Muscle layer of duodenum (tissue), 2 donors: ENCODE measurements around the gene FSD1.

ENCODE experiments used
- H3K27ac ChIP-seq: one replicate; pipeline ENCODE4 v1.7.0; 2013; ENCODE audit warnings: mild to moderate bottlenecking, low read length
- H3K27me3 ChIP-seq: one replicate; pipeline ENCODE4 v1.7.0; 2013; ENCODE audit warnings: low read depth, mild to moderate bottlenecking, control low read depth, low read length
- H3K36me3 ChIP-seq, 2 donors: one replicate each; pipeline ENCODE4 v1.7.0; 2013; ENCODE audit warnings: low read length in 2 of 2, control low read depth in 1 of 2, mild to moderate bottlenecking in 1 of 2; ENCODE audit not compliant: insufficient read depth in 2 of 2, control insufficient read depth in 1 of 2
- H3K4me1 ChIP-seq, 2 donors: one replicate each; pipeline ENCODE4 v1.7.0; 2013; ENCODE audit warnings: low read length in 2 of 2, mild to moderate bottlenecking in 2 of 2, control low read depth in 1 of 2, moderate library complexity in 1 of 2; ENCODE audit not compliant: insufficient read depth in 2 of 2, control insufficient read depth in 1 of 2
- H3K4me3 ChIP-seq, 2 donors: one replicate each; pipeline ENCODE4 v1.7.0; 2013; ENCODE audit warnings: low read length in 2 of 2, low read depth in 1 of 2, mild to moderate bottlenecking in 1 of 2
- H3K9me3 ChIP-seq, 2 donors: one replicate each; pipeline ENCODE4 v1.7.0; 2013; ENCODE audit warnings: low read length in 2 of 2, control low read depth in 1 of 2, mild to moderate bottlenecking in 1 of 2; ENCODE audit not compliant: control insufficient read depth in 1 of 2
- donor health status: healthy.

Gene FSD1

GRCh38 chr19:4304538-4305256 lies at the start of gene FSD1:
Gene FSD1 (plus strand): TSS chr19:4304598. CDS start chr19:4304747, 149 bp downstream.
- Histone ChIP-seq H3K4me3 (peak within 1 kb of the TSS in 1 of 2 donors; percentile 44), H3K36me3 (no peaks in the 10 kb centered on the region), H3K4me1 (peaks cover 0 to 8% of the 10 kb centered on the region in 2 donors), H3K27me3 (peaks cover 4% of the 10 kb centered on the region), H3K9me3 (no peaks in the 10 kb centered on the region), H3K27ac (no peak within 1 kb of the TSS)

GRCh38 chr19:4256563-4256962 lies 47.8 kb upstream of the FSD1 start:
- no peaks in the 10 kb centered on the region for H3K27me3 ChIP-seq
- no peak overlapping the region for H3K4me3 ChIP-seq
- no peaks in the 10 kb centered on the region for H3K4me1 ChIP-seq
- H3K36me3 ChIP-seq: peaks cover 25 to 85% of the 10 kb centered on the region in 2 donors
- H3K9me3 ChIP-seq: peaks cover 5 to 10% of the 10 kb centered on the region in 2 donors
- no peak overlapping the region for H3K27ac ChIP-seq

GRCh38 chr19:4257025-4257424 lies 47.4 kb upstream of the FSD1 start:
- Histone ChIP-seq H3K27ac (no peak overlapping the region), H3K4me3 (no peak overlapping the region), H3K4me1 (no peaks in the 10 kb centered on the region), H3K9me3 (peaks cover 5 to 10% of the 10 kb centered on the region in 2 donors), H3K27me3 (no peaks in the 10 kb centered on the region), H3K36me3 (peaks cover 21 to 85% of the 10 kb centered on the region in 2 donors)

- H3K27me3 ChIP-seq: no peaks in the 10 kb centered on the region
- peaks cover 5 to 10% of the 10 kb centered on the region in 2 donors for H3K9me3 ChIP-seq
- no peak overlapping the region for H3K4me3 ChIP-seq
- peaks cover 16 to 89% of the 10 kb centered on the region in 2 donors for H3K36me3 ChIP-seq
- no peaks in the 10 kb centered on the region for H3K4me1 ChIP-seq
- no peak overlapping the region for H3K27ac ChIP-seq
Observed at GRCh38 chr19:4258181-4258580, 46.2 kb upstream of the FSD1 start.

- H3K4me1 ChIP-seq: no peaks in the 10 kb centered on the region
- H3K4me3 ChIP-seq: no peak overlapping the region
- H3K27ac ChIP-seq: no peak overlapping the region
- peaks cover 5 to 7% of the 10 kb centered on the region in 2 donors for H3K9me3 ChIP-seq
- peaks cover 10 to 83% of the 10 kb centered on the region in 2 donors for H3K36me3 ChIP-seq
- H3K27me3 ChIP-seq: no peaks in the 10 kb centered on the region
Observed at GRCh38 chr19:4260613-4261191, 43.7 kb upstream of the FSD1 start.

GRCh38 chr19:4264812-4265211 lies 39.6 kb upstream of the FSD1 start:
- Histone ChIP-seq H3K27ac (no peak overlapping the region), H3K4me3 (no peak overlapping the region), H3K27me3 (no peaks in the 10 kb centered on the region)

GRCh38 chr19:4266253-4267000 lies 38.0 kb upstream of the FSD1 start:
- Histone ChIP-seq H3K4me3 (no peak overlapping the region), H3K4me1 (no peaks in the 10 kb centered on the region), H3K27ac (no peak overlapping the region), H3K9me3 (no peaks in the 10 kb centered on the region), H3K27me3 (no peaks in the 10 kb centered on the region), H3K36me3 (peaks cover 15 to 61% of the 10 kb centered on the region in 2 donors)

More at GRCh38 chr19:4264812-4265211, 39.6 kb upstream of the FSD1 start:
- H3K4me1 ChIP-seq: no peaks in the 10 kb centered on the region
- peaks cover 15 to 76% of the 10 kb centered on the region in 2 donors for H3K36me3 ChIP-seq
- H3K9me3 ChIP-seq: no peaks in the 10 kb centered on the region

- H3K4me1 ChIP-seq: no peaks in the 10 kb centered on the region
- H3K4me3 ChIP-seq: no peak overlapping the region
- no peak overlapping the region for H3K27ac ChIP-seq
- H3K36me3 ChIP-seq: peaks cover 15 to 56% of the 10 kb centered on the region in 2 donors
- H3K27me3 ChIP-seq: no peaks in the 10 kb centered on the region
- peaks cover 0 to 6% of the 10 kb centered on the region in 2 donors for H3K9me3 ChIP-seq
Observed at GRCh38 chr19:4267101-4267900, 37.1 kb upstream of the FSD1 start.

GRCh38 chr19:4267901-4268815 lies 36.2 kb upstream of the FSD1 start:
- H3K4me1 ChIP-seq: no peaks in the 10 kb centered on the region
- peaks cover 15 to 48% of the 10 kb centered on the region in 2 donors for H3K36me3 ChIP-seq
- H3K27ac ChIP-seq: no peak overlapping the region

GRCh38 chr19:4268816-4269430 lies 35.5 kb upstream of the FSD1 start:
- no peak overlapping the region for H3K27ac ChIP-seq
- no peak overlapping the region for H3K4me3 ChIP-seq
- H3K4me1 ChIP-seq: no peaks in the 10 kb centered on the region
- no peaks in the 10 kb centered on the region for H3K27me3 ChIP-seq
- peaks cover 15 to 44% of the 10 kb centered on the region in 2 donors for H3K36me3 ChIP-seq
- H3K9me3 ChIP-seq: peaks cover 0 to 6% of the 10 kb centered on the region in 2 donors

More at GRCh38 chr19:4267901-4268815, 36.2 kb upstream of the FSD1 start:
- Histone ChIP-seq H3K27me3 (no peaks in the 10 kb centered on the region), H3K9me3 (peaks cover 0 to 6% of the 10 kb centered on the region in 2 donors), H3K4me3 (no peak overlapping the region)
